GM19397 (cell line): ENCODE data around the gene TEDDM1.
"Not testable (repeated sequence)": the region's sequence is repeated elsewhere in the genome, so short reads cannot be mapped to it uniquely, and the experiment has no call there.

Experiments
- ATAC-seq: cut with Tn5 transposase; IDR thresholded peaks from one replicate; pipeline ENCODE4 v1.9.1; 2021; ENCODE audit warnings: mild to moderate bottlenecking, moderate library complexity; ENCODE audit not compliant: unreplicated experiment

TEDDM1 gene

GRCh38 chr1:182400567-182400966, at the start of gene TEDDM1:
TEDDM1 (minus strand) TSS chr1:182400667; CDS start chr1:182400485, 182 bp downstream.
- no peak for ATAC-seq

- ATAC-seq = no peak
Measured at GRCh38 chr1:182450087-182450486, 49.6 kb upstream of the TEDDM1 start, which contains the start of gene RGSL1. RGSL1 (plus strand) TSS chr1:182450146; CDS start chr1:182450166, 20 bp downstream.

- no peak for ATAC-seq
Measured at GRCh38 chr1:182447660-182448059, 47.2 kb upstream of the TEDDM1 start.

- ATAC-seq = not testable (repeated sequence)
Measured at GRCh38 chr1:182447124-182447523, 46.7 kb upstream of the TEDDM1 start.

GRCh38 chr1:182446033-182446669, 45.7 kb upstream of the TEDDM1 start:
- ATAC-seq = peak; percentile 50

- no peak for ATAC-seq
Measured at GRCh38 chr1:182444497-182444896, 44.0 kb upstream of the TEDDM1 start.

GRCh38 chr1:182442333-182442732, 41.9 kb upstream of the TEDDM1 start:
- ATAC-seq = no peak

GRCh38 chr1:182441719-182442118, 41.3 kb upstream of the TEDDM1 start:
- ATAC-seq = no peak

GRCh38 chr1:182438326-182438725, 37.9 kb upstream of the TEDDM1 start:
- no peak for ATAC-seq

GRCh38 chr1:182433580-182433979, 33.1 kb upstream of the TEDDM1 start:
- no peak for ATAC-seq

- ATAC-seq = no peak
Measured at GRCh38 chr1:182431278-182431677, 30.8 kb upstream of the TEDDM1 start.

- ATAC-seq = peak; percentile 37
Measured at GRCh38 chr1:182430263-182431068, 30.0 kb upstream of the TEDDM1 start.

- ATAC-seq = no peak
Measured at GRCh38 chr1:182428043-182428442, 27.6 kb upstream of the TEDDM1 start.

- ATAC-seq = peak; percentile 66
Measured at GRCh38 chr1:182426442-182427430, 26.3 kb upstream of the TEDDM1 start.

GRCh38 chr1:182415789-182416188, 15.3 kb upstream of the TEDDM1 start:
- ATAC-seq = no peak

GRCh38 chr1:182413969-182414368, 13.5 kb upstream of the TEDDM1 start:
- no peak for ATAC-seq

- no peak for ATAC-seq
Measured at GRCh38 chr1:182413486-182413885, 13.0 kb upstream of the TEDDM1 start.

GRCh38 chr1:182410620-182411273, 10.3 kb upstream of the TEDDM1 start:
- ATAC-seq = no peak

GRCh38 chr1:182410138-182410537, 9.7 kb upstream of the TEDDM1 start:
- ATAC-seq = no peak

GRCh38 chr1:182408435-182409075, 8.1 kb upstream of the TEDDM1 start:
- no peak for ATAC-seq
